Measurements from ENCODE around the gene TOP2B.

Gene TOP2B

GRCh38 chr3:25665315-25666280 is 891 bp upstream of the TOP2B start:
- no peak for DNase-seq

GRCh38 chr3:25663869-25664811 is 567 bp downstream of the TOP2B start:
- DNase-seq = peak; percentile 45

GRCh38 chr3:25663347-25663868 is 1.3 kb downstream of the TOP2B start:
- peak; percentile 33 for DNase-seq

GRCh38 chr3:25662736-25663320 is 1.9 kb downstream of the TOP2B start:
- no peak for DNase-seq

DNA sequence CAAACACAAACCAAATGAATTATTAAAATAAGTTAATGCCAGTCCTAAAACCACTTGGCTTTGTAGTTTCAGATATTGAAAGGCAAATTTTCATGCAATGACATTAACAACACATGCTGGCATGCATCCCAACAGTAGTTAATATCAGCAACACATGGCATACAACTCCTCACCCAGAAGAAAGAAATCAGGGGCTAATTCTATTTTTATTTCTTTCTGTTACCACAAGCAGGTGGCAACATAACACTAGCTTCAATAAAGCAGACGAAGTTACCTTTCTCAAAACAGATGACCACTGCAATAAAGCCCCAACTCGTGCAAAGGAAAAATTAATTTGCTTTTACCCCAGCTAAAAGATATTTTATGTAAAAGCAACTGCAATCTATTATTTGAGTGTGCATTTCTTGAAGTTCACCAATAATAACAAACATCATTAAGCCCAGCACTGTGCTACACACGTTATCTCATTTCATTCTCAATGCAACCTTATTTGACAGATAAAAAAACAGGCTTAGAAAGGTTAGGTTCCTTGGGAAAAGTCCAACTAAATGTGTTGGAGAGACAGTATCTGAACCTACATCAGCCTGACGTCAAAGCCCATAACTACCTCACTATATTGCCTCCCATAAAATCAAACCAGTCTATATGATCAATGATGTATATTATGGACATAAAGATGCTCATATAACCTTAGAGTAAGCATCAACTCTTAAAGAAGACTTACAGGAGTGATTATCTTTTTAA is 2.8 kb downstream of the TOP2B start:
- peak; percentile 7 for DNase-seq

GRCh38 chr3:25658836-25659235 is 5.9 kb downstream of the TOP2B start:
- DNase-seq = no peak

- DNase-seq = no peak
Observed at GRCh38 chr3:25657293-25657692, 7.4 kb downstream of the TOP2B start.

GRCh38 chr3:25655659-25656058 is 9.0 kb downstream of the TOP2B start:
- no peak for DNase-seq

GRCh38 chr3:25654576-25654975 is 10.1 kb downstream of the TOP2B start:
- DNase-seq = no peak

- DNase-seq = no peak
Observed at GRCh38 chr3:25653322-25653721, 11.4 kb downstream of the TOP2B start.

- DNase-seq = no peak
Observed at GRCh38 chr3:25652921-25653320, 11.8 kb downstream of the TOP2B start.

GRCh38 chr3:25648925-25649830 is 15.5 kb downstream of the TOP2B start:
- no peak for DNase-seq

GRCh38 chr3:25648107-25648535 is 16.6 kb downstream of the TOP2B start:
- DNase-seq = peak; percentile 67

DNA sequence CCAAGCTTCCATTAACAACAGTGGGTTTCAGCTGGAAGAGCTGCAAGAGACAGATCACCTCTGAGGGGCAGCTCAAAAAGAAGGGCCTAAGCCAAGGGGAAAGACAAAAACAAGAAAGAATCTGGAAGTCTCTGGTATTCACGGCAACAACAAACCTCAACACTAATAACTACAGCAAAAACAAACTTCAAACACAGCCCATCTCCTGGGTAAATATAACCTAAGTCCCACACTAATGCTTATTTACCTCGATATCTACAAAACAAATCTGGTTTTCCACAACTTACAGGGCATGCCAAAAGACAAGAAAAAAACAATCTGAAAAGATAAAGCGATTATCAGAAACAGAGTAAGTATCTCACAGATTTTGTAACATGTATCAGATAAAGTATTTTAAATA is 29.7 kb downstream of the TOP2B start:
- DNase-seq = no peak

DNA sequence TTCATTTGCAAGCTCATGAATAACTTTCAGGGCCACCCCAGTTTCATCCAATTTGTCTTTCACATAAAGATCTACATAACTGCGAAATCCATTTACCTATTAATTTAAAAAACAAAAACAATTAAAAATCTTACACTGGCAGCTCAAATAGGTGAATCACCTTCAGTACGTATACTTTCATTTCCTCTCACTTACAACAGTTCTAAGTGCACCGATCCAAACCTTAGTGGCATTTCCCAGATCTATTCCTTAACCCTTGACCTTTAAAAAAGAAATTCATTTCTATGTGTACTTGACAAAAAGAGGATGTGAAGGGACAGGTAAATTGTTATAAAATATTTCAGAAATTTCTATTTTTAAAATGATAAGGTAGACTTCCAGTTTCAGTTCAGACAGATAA is 30.8 kb downstream of the TOP2B start:
- no peak for DNase-seq

DNA sequence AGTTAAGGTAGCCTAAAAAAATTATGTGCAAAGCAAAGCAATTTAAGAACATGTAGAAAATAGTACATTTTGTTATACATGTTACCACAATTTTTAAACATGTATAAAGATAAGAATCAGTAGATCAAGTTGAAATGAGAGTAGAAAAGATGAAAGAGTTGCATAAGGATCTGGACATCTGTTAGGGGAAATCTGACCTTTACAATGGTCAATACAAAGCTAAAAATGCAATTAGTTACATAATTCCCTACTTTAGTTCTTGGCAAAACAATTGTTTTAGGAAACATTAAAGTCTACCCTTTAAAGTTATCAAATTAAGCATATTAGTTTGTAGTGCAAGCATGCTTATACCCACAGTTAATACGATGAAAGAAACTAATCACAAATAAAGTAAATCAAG is 32.7 kb downstream of the TOP2B start:
- no peak for DNase-seq

GRCh38 chr3:25621087-25621486 is 43.6 kb downstream of the TOP2B start:
- DNase-seq = no peak

- DNase-seq = no peak
Observed at GRCh38 chr3:25620493-25620892, 44.2 kb downstream of the TOP2B start.

DNA sequence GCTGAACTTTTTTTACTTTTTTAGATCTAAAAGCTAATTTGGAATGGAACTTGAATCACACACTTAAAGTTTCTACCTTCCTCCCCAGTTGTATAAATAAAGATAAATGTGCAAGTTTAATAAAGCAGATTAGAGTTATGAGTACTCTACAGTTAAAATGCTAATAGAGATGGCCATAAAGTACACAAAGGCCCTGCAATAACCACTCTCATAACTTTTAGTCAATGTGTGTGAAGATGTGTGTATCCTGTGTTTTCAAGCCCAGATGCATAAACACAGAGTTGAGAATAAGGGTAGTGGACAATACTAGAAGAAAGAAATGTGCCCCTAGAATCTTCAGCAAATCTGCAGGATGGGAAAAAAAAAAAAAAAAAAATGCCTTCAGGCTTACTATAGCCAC is 45.3 kb downstream of the TOP2B start:
- no peak for DNase-seq

- no peak for DNase-seq
Observed at GRCh38 chr3:25618028-25618427, 46.7 kb downstream of the TOP2B start.

- no peak for DNase-seq
Observed at GRCh38 chr3:25611193-25611592, 53.5 kb downstream of the TOP2B start.
